Skin of body (tissue), 2 donors: ENCODE results near the gene VPS54. TPM values are rescaled to one million over a fixed set of nuclear protein-coding genes. Genes with fewer than 3 reads are reported as not detected.
"Not testable (repeated sequence)": the region's sequence is repeated elsewhere in the genome, so short reads cannot be mapped to it uniquely, and the experiment has no call there.

ENCODE experiments used
- DNase-seq: peaks from one replicate; lab custom pipeline; 2025; lab: John Stamatoyannopoulos, UW
- total RNA-seq: library from RNA; depleted of rRNA; stranded (reverse); fragments of >200 nt; gene quantifications from one replicate; pipeline ENCODE4 v1.2.3, GENCODE V29; 2014

The VPS54 gene
- total RNA-seq, 1 donor from 2014 or later = 34.3 TPM

GRCh38 chr2:64024259-64024949 is 5.2 kb upstream of the VPS54 start:
- DNase-seq = no peak

DNA sequence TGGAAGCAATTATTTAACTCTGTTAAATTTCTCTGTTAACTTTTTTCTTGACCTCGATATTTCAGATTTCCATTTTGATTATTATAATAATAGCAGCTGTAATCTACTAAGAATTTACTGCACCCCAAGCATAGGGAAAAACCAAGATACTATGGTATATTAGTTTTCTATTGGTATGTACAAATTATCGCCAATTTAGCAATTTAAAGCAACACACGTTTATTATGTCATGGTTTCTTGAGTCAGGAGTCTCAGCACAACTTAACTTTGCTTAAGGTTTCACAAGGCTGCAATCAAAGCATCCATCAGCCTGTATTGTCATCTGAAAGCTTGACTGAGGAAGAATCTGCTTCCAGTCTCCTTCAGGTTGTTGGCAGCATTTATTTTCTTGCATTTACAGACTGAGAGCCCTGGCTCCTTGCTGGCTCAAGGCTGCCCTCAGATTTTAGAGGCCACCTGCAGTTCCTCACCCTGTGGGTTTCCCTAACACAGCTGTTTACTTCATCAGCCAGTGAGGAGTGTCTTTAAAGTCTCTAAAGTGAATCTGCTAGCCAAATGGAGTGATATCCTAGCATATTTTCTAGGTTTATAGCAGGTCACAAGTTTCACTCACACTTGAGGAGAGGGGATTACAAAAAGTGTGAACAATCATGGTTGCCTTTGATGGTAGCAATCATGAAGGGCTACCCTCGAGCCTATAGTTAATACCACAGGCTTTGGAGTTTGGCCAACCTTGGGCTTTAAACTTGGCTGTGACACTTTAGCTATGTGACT is 4.4 kb upstream of the VPS54 start:
- no peak for DNase-seq

DNA sequence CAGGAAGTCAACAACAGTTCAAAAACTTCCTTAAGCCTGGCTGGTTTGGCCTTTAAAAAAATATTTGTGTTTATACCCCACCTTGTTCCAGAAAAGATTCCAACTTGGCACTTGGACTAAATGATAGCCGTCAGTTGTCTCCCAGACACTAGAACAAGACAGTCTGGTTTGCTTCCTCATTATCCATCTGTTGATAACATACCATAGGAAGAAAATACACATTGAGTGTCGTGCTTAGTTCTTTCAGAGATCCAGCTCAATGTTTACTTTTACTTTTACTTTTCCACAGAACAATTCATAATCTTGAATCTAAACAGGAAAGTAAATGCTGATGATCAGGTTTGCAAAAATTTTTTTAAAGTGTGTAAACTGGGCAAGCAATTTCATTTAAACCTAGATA is 2.4 kb upstream of the VPS54 start:
- DNase-seq = peak; percentile 9

DNA sequence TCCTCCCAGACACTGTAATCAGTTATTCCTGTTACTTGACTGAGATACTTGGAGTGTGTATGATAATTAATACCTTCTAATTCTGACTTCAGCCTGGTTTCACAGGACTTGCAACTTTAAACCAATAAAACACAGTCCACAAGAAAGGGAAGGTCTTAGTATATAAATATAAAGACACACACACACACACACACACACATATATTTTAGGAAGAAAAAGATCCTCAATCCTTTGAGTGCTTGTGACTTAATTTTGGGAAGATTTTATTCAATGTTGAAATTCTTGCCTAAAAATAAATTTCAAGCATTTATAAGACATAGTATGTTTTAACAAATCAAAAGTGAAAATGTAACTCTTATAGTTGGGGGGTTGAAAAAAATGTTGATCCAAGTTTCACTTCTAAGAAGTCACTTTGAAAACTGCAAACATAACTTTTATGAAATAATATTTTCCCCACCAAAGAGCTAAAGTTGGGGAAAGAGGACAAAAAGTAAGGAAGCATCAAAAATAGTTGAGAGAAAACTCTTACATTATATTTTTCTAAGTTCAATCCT is 824 bp upstream of the VPS54 start:
- DNase-seq = no peak

GRCh38 chr2:64018701-64019082 is 536 bp downstream of the VPS54 start:
- DNase-seq = peak; percentile 58

DNA sequence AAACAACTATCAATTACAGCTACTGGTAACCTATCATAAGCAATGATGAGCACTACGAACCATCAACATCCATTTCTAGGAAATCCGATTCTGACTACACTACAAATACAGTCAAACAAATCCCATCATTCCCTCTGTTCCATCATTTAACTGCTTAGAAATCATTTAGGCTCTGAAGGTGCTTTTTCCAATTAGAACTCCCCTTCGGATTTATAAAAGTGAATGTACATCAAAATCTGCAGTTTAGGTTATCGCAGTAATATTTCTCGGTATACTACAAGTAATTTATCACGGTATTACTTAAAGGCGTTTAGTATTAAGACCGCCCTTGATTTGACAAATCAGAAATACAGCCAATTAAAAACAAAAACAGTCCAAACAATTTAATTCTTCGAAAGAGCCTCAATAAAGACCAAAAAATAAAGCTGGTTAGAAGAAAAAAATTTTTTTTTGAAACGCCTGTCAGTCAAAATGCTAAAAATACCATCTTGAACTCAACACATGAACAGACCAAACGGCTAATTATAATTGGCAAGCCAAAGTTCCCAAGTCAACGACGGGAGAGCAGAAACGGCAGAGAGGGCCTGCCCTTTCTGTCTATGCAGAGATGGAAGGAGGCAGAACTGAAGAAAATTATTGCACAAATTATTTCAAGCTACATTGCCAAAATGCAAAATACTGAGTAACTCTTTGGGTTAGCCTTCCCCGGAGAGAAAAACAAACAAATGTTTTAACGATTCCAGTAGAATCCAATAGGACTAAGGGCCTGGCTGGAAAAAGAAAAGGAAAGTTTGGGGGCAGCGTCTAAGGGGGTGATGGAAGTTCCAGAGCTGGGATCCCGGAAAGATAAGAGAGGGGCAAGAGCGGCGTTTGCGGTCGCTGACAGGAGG is 1.2 kb downstream of the VPS54 start:
- DNase-seq = peak; percentile 57

DNA sequence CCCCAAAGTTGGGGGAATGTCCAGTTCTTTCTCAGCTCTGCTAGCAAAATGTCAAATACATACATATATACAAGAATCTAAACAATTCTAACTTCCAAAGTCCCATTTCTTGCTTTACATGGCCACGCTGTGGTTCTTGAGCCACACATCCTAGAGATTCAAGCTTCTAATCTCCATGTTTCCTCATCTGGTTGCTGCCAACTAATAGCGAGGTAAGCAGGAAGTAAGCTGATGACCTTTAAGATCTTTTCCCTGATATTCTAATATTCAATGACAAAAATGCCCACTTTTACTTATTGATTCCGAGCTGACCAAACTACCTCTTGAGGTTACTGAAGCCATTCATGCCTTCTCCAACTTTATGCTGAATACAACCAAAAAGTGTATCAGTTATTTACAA is 3.3 kb downstream of the VPS54 start:
- no peak for DNase-seq

DNA sequence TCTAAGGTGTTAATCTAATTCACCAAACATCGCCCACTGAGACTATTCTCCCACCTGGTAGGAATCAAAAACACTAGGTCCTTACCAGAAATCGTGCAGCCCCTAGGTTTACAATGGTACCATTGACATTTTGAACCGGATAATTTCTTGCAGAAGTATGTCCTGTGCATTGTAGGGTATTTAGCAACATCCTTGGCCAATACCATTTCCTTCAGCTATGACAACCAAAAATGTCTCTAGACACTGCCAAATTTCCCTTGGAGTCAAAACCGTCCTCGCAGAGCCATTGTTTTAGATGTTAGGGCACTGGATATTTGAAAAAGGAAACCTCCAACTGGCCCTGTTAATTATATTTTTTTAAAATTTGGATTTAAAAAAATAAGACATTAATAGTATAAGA is 3.8 kb downstream of the VPS54 start:
- no peak for DNase-seq

DNA sequence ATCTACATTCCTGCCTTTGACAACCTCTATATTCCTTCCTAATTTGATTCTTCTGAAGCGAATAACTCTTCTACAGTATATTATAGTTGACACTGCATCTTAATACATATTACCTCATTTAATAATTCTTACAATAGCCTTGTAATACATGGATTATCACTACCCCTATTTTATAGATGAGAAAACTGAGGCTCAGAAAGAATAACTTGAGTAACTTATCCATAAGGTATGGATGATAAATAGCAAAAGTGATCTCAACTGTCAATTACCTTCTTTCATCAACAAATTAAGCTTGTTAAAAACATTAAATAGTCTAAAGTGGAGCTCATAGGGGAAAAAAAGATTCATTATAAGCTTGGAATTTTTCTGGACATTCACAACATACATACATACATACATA is 4.6 kb downstream of the VPS54 start:
- DNase-seq = no peak

- no peak for DNase-seq
These were observed 6.2 kb downstream of the VPS54 start for GRCh38 chr2:64013053-64013452.

DNA sequence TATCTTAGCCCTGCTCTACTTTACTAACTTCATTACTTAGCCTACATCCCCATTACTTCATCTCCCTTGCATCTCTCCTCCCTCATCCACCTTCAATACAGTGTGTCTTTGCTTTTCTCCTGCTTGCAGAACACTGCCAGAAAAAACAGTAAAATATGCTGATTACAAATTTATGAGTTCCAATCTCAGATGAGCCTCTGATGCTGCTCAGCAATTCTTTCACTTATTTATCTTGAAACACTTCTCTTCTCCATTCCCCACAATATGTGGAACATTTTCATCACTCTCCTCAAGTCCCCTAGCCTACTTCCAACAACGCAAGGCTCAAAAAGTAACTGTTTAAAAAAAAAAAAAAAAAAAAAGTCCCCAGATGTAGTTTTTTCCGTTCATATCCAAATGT is 7.1 kb downstream of the VPS54 start:
- DNase-seq = no peak

DNA sequence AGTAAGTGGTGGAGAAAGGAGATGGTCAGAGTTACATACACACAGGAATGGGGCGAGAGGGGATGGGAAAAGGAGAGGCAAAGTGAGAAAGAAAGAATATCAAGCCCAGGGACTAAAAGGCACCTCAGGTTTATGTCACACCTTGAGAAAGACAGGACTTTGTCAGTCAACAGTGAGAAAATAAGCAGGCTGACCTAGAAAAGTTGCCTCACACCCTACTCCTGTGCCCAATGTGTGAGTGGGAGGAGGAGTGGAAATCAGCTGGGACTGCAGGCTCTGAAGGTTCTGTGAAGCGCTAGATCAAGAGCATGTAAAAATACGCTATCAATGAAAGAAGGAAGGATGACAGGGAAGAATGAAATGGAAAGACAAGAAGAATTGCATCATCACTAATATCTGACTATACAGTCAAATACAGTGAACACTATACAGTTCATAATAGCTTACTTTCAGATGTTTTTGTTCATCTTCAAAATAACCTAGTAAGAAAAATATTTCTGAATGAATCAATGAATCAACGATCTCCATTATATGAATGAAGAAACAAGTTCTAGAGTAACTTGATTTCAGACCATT is 10.7 kb downstream of the VPS54 start:
- no peak for DNase-seq

GRCh38 chr2:64007924-64008323 is 11.3 kb downstream of the VPS54 start:
- no peak for DNase-seq

- DNase-seq = no peak
These were observed 13.4 kb downstream of the VPS54 start for GRCh38 chr2:64005707-64006356.

DNA sequence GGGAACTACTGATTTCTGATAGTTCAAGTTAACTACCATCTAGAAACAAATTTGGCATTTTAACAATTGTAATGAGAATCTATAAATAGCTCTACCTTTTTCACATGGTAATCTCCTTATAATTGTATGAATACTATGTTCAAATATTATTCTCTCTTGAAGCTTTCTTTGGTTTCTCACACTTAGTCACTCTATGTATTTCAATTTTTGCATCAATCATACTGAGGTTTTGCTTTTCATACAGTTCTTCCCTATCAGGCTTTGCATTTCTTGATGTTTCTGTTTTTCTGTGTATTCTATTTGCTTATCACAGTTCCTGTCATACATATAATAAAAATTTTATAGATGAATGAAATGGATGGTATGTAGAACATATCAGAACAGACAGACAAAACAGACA is 16.0 kb downstream of the VPS54 start:
- no peak for DNase-seq

DNA sequence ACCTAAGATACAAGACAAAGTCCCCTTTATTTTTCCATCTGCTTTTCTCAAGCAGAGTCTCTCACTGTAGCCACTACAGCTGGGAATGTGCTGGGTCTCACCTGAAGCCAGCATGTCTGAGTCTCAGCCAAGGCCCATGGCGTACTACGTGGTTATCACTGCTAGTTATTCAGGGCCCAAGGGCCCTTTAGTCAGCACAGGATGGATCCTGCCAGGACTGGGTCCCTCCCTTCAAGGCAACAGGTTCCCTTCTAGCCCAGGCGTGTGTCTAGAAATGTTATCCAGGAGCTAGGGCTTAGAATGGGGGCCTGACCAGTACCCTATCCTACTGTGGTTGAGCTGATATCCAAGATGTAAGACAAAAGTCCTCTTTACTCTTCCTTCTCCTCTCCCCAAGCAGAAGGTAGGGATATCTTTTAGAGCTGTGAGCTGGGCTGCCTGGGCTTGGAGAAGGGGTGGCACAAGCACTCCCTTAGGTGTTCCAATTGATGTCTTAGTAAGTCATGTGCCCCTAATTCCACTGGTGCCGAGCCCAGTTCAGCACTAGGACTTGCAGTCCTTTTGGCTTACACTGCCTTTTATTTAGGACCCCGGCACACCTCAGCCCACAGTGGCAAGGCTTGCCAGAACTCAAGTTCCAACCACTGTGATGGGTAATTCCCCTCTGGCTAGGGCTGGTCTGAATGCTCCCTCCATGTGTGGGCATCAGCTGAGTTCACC is 17.7 kb downstream of the VPS54 start:
- DNase-seq = no peak

DNA sequence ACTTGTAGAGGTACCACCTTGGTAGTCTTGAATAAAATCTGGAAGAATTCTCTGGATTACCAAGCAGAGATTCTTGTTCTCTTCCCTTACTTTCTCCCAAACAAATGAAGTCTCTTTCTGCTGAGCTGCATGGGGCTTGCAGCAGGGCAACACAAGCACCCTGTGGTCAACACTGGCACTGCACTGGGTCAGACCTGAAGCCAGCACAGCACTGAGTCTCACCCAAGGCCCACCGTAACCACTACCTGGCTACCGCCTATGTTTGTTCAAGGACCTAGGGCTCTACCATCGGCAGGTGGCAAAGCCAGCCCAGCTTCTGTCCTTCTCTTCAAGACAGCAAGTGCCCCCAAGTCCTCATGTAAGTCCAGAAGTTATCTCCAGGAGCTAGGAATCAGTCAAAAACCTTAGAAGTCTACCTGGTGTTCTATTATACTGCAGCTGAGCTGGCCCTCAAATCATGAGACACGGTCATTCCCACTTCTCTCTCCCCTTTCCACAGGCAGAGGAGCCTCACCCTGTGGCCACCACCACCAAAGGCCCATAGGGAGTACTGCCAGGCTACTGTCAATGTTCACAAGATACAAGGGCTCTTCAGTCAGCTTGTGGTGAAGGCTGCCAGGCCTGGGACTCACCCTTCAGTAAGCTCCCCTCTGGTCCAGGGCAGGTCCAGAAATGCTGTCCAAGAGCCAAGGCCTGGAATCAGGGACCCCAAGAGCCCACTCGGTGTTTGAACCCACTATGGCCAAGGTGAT is 18.4 kb downstream of the VPS54 start:
- DNase-seq = no peak

- DNase-seq = no peak
These were observed 20.2 kb downstream of the VPS54 start for GRCh38 chr2:63999049-63999448.

DNA sequence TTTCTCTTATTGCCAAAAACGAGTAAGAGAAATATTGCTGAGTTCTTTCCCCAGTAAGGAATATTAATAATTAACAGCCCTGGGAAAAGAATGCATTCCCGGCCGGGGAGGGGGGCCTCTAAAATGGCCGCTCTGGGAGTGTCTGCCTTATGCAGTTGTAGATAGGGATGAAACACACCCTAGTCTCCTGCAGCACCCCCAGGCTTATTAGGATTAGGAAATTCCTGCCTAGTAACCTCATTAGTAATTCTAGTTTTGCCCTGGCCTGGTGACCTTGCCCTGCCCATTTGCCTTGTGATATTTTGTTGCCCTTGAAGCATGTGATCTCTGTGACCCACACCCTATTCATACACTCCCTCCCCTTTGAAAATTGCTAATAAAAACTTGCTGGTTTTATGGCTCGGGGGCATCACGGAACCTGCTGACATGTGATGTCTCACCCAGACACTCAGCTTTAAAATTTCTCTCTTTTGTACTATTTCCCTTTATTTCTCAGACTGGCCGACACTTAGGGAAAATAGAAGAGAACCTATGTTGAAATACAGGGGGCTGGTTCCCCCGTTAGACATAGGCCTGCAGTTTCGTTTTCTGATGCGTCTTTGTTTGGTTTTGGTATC is 22.5 kb downstream of the VPS54 start:
- DNase-seq = not testable (repeated sequence)
